ENCODE measurements around the gene TNS1.

DNA sequence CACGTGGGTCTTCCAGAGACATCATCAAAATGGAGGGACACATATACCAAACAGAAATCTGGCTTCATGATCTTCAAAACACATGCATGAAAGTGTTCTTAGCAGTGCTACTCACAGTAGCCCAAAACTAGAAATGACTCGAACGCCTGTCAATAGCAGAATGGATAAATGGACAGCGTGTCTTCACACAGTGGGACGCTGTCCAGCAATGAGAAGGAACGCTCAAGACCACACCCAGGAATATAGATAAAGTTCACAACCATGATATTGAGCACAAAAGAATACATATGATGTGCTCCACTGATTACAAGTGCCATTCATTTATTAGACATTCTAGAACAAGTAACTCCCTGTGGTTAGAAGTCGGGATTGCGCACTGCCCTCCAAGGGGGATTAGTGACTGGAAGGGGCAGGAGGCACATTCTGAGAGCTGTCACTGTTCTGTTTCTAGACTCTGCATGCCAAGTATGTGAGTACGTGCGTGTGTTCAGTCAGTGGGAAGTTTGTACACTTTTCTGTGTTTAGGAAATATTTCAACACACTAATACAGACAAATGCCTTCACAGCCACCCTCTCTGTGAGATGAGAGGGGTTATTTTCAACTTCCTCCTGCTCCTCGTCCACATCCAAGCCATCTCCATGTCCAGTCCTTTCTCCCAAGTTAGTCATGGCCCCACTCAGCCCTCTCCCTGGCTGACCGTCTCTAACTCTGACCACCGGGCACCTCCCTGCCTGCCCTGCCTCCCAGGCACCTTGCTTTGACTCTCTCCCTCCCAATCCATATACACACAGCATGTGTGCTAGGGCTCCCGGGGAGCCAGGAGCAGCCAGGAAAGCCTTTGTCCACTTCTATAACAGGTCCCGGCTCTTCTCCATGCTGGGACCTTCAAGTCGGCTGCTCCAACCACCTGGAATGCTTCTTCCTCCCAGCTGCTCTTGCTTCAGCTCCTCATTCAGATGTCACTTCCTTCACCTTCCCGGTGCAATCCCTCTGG lies 26.9 kb upstream of the TNS1 start:
- TF ChIP-seq, protein P1, sequence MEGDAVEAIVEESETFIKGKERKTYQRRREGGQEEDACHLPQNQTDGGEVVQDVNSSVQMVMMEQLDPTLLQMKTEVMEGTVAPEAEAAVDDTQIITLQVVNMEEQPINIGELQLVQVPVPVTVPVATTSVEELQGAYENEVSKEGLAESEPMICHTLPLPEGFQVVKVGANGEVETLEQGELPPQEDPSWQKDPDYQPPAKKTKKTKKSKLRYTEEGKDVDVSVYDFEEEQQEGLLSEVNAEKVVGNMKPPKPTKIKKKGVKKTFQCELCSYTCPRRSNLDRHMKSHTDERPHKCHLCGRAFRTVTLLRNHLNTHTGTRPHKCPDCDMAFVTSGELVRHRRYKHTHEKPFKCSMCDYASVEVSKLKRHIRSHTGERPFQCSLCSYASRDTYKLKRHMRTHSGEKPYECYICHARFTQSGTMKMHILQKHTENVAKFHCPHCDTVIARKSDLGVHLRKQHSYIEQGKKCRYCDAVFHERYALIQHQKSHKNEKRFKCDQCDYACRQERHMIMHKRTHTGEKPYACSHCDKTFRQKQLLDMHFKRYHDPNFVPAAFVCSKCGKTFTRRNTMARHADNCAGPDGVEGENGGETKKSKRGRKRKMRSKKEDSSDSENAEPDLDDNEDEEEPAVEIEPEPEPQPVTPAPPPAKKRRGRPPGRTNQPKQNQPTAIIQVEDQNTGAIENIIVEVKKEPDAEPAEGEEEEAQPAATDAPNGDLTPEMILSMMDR (IDR thresholded peaks at IDR 0.05; ENCODE audit: poor library complexity), result no peak
- no peak for TF ChIP-seq EZH2 (IDR thresholded peaks at IDR 0.05; ENCODE audit: borderline replicate concordance)

All from hepatocyte (in vitro differentiated cells).